PC-9 (cell line): ENCODE measurements around the gene DPYD. TPM values are rescaled to one million over a fixed set of nuclear protein-coding genes. Genes with fewer than 3 reads are reported as not detected.

Experiments used
- BruUV-seq: library from RNA; stranded (reverse); fragments of 400-500 nt; replicated peaks from 2 replicates; lab custom pipeline; 2021; lab: Mats Ljungman, UMichigan
- CTCF ChIA-PET: fragments of 300-600 bp; sonication (Branson Sonifier 250); formaldehyde crosslinking; loops from one replicate; lab custom pipeline; 2022; ENCODE audit warnings: antibody characterized with exemption; lab: Charles Lee
- POLR2A ChIA-PET: fragments of 300-600 bp; sonication (Branson Sonifier 250); formaldehyde crosslinking; loops from one replicate; lab custom pipeline; 2022; ENCODE audit warnings: antibody characterized with exemption; ENCODE audit not compliant: unreplicated experiment; lab: Charles Lee
- DNase-seq, 2 experiments: peaks; one replicate each; pipeline versions ENCODE4 v3.0.0 to v3.0.0-alpha.2; 2015 to 2022; ENCODE audit warnings: mixed read lengths in 1 of 2
- H2AFZ ChIP-seq: fragments of 200-600 bp; sonication (generic); 2 replicates; pipeline ENCODE4 v1.8.1; 2017; ENCODE audit warnings: antibody characterized with exemption
- H3F3A ChIP-seq: fragments of 200-600 bp; sonication (generic); 2 replicates; pipeline ENCODE4 v1.8.1; 2017; ENCODE audit warnings: antibody characterized with exemption, mild to moderate bottlenecking, low read depth; ENCODE audit not compliant: insufficient read depth
- H3K27ac ChIP-seq: fragments of 200-600 bp; sonication (generic); 2 replicates; pipeline ENCODE4 v1.6.1; 2016; ENCODE audit warnings: mixed run types
- H3K27me3 ChIP-seq: fragments of 200-600 bp; sonication (generic); 2 replicates; pipeline ENCODE4 v1.6.1; 2016; ENCODE audit warnings: low read depth, mixed run types; ENCODE audit not compliant: insufficient read depth
- H3K36me3 ChIP-seq: fragments of 200-600 bp; sonication (generic); 2 replicates; pipeline ENCODE4 v1.6.1; 2016; ENCODE audit warnings: low read depth, mixed run types
- H3K4me1 ChIP-seq: fragments of 200-600 bp; sonication (generic); replicated peaks from 2 replicates; pipeline ENCODE4 v1.6.1; 2016; ENCODE audit warnings: mixed run types; ENCODE audit not compliant: insufficient read depth
- H3K4me2 ChIP-seq: fragments of 200-600 bp; sonication (generic); 2 replicates; pipeline ENCODE4 v1.6.1; 2017; ENCODE audit warnings: mixed run types
- H3K4me3 ChIP-seq: fragments of 200-600 bp; sonication (generic); 2 replicates; pipeline ENCODE4 v1.6.1; 2016; ENCODE audit warnings: mixed run types
- H3K79me2 ChIP-seq: fragments of 200-600 bp; sonication (generic); 2 replicates; pipeline ENCODE4 v1.6.1; 2017; ENCODE audit warnings: low read depth, mixed run types
- H3K9me2 ChIP-seq: fragments of 200-600 bp; sonication (generic); 2 replicates; pipeline ENCODE4 v1.8.1; 2017; ENCODE audit warnings: mild to moderate bottlenecking; ENCODE audit not compliant: insufficient read depth
- H3K9me3 ChIP-seq: fragments of 200-600 bp; sonication (generic); 2 replicates; pipeline ENCODE4 v1.8.1; 2016; ENCODE audit warnings: low read depth; ENCODE audit not compliant: insufficient read depth
- H4K20me1 ChIP-seq: fragments of 200-600 bp; sonication (generic); 2 replicates; pipeline ENCODE4 v1.8.1; 2017; ENCODE audit not compliant: insufficient read depth
- EZH2 ChIP-seq: fragments of 200-600 bp; sonication (generic); IDR thresholded peaks from 2 replicates; pipeline ENCODE4 v1.8.0; 2017; ENCODE audit warnings: antibody characterized with exemption, low read depth
- intact Hi-C: fragments of 100-400 bp; cut with micrococcal nuclease; formaldehyde crosslinking; loops from one replicate; pipeline ENCODE4 v1.10.0; 2022; ENCODE audit not compliant: unreplicated experiment
- total RNA-seq: library from RNA; stranded (reverse); gene quantifications from 2 replicates; pipeline ENCODE4 v1.2.3, GENCODE V29; 2021
- TF ChIP-seq, protein P1 (sequence below): fragments of 200-600 bp; sonication (generic); conservative IDR thresholded peaks from 2 replicates; pipeline ENCODE4 v1.6.1; 2017; ENCODE audit warnings: mixed run types, antibody characterized with exemption, mild to moderate bottlenecking, moderate library complexity

The DPYD gene
- total RNA-seq, 1 experiment from 2014 or later: 24.1 TPM

DNA sequence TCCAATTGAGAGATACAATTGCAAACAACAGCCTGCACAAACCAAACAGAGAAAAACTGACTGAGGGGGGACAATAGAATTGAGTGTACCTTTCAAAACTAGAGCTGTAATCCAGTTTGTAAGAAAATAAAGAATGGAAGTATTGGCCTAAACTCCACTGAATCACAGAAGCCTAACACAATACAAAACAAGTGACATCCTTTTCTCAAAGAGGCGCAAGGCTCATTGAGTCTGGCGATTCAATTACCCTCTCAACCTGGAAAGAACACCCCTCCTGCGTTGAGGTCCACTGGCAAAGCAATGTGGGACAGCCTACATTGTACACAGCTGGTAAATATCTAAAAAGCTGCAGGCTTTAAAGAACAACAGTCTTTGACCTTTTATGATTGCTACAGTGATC is 182.6 kb downstream of the DPYD start:
- Histone ChIP-seq H3K4me3 (no peak overlapping the region), H3K27me3 (no peaks in the 10 kb centered on the region), H3K9me2 (0 out of 2 replicates have a peak, but pooled peaks cover 4% of the 10 kb centered on the region), H4K20me1 (no peaks in the 10 kb centered on the region), H3K27ac (no peak overlapping the region), H3K4me1 (no peaks in the 10 kb centered on the region), H3K9me3 (no peaks in the 10 kb centered on the region), H3K79me2 (no peaks in the 10 kb centered on the region), H3K36me3 (no peaks in the 10 kb centered on the region), H3F3A (no peaks in the 10 kb centered on the region), H2AFZ (no peak overlapping the region), H3K4me2 (no peak overlapping the region)
- no peak for DNase-seq
- no peak for TF ChIP-seq EZH2
- TF ChIP-seq, protein P1, sequence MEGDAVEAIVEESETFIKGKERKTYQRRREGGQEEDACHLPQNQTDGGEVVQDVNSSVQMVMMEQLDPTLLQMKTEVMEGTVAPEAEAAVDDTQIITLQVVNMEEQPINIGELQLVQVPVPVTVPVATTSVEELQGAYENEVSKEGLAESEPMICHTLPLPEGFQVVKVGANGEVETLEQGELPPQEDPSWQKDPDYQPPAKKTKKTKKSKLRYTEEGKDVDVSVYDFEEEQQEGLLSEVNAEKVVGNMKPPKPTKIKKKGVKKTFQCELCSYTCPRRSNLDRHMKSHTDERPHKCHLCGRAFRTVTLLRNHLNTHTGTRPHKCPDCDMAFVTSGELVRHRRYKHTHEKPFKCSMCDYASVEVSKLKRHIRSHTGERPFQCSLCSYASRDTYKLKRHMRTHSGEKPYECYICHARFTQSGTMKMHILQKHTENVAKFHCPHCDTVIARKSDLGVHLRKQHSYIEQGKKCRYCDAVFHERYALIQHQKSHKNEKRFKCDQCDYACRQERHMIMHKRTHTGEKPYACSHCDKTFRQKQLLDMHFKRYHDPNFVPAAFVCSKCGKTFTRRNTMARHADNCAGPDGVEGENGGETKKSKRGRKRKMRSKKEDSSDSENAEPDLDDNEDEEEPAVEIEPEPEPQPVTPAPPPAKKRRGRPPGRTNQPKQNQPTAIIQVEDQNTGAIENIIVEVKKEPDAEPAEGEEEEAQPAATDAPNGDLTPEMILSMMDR: no peak
- intact Hi-C loops: no loop called here
- ChIA-PET CTCF (no interaction called here), POLR2A (no interaction called here)
- BruUV-seq: no TSS peak

DNA sequence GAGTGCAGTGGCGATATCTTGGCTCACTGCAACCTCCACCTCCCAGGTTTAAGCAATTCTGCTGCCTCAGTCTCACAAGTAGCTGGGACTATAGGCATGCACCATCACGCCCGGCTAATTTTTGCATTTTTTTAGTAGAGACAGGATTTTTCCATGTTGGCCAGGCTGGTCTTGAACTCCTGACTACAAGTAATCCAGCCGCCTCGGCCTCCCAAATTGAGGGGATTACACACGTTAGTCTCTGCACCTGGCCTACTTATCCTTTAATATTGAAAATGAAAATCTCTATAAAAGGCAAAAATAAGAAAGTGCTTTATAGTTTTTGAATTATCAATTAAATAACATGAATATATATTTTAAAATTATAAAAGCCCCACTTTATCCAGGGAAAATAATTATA is 190.6 kb downstream of the DPYD start:
- intact Hi-C loops: no loop called here
- BruUV-seq: no TSS peak
- Histone ChIP-seq H3K27me3 (no peaks in the 10 kb centered on the region), H3K4me2 (no peak overlapping the region), H3K36me3 (no peaks in the 10 kb centered on the region), H3F3A (no peaks in the 10 kb centered on the region), H3K4me1 (no peaks in the 10 kb centered on the region), H3K4me3 (no peak overlapping the region), H3K9me2 (no peaks in the 10 kb centered on the region), H4K20me1 (no peaks in the 10 kb centered on the region), H3K9me3 (no peaks in the 10 kb centered on the region), H3K79me2 (no peaks in the 10 kb centered on the region), H3K27ac (no peak overlapping the region), H2AFZ (no peak overlapping the region)
- TF ChIP-seq, protein P1: no peak
- no peak for TF ChIP-seq EZH2
- CTCF ChIA-PET: no interaction called here
- POLR2A ChIA-PET: no interaction called here
- DNase-seq: no peak

DNA sequence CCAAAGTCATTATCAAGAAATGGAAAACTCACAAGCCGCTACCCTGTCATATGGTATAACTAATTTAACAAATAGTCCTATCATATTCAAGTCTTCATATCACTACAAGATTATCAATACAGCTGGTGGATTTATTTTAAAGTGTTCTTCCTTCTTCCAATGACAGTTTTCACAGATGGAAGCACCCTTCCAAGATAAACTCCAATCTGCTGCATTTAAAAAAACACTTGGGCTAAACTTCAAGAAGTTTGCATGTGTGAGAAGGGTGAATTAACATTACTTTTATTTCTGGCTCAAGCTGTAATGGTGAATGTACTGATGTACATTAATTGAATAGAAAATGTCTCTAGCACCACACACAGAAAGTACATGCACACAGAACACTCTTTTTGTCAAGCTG is 192.4 kb downstream of the DPYD start:
- no TSS peak for BruUV-seq

More for the DNA sequence above, 192.4 kb downstream of the DPYD start:
- no peak for DNase-seq
- Histone ChIP-seq H3K9me2 (no peaks in the 10 kb centered on the region), H2AFZ (no peak overlapping the region), H3K9me3 (no peaks in the 10 kb centered on the region), H3F3A (no peaks in the 10 kb centered on the region), H3K4me2 (no peak overlapping the region), H3K4me1 (no peaks in the 10 kb centered on the region), H4K20me1 (no peaks in the 10 kb centered on the region), H3K4me3 (no peak overlapping the region), H3K36me3 (no peaks in the 10 kb centered on the region), H3K79me2 (no peaks in the 10 kb centered on the region), H3K27ac (no peak overlapping the region), H3K27me3 (no peaks in the 10 kb centered on the region)
- ChIA-PET POLR2A (no interaction called here), CTCF (no interaction called here)
- no peak for TF ChIP-seq EZH2
- TF ChIP-seq, protein P1: no peak
- intact Hi-C loops: no loop called here
